ENCODE data around the gene FAM117A. TPM values are rescaled to one million over a fixed set of nuclear protein-coding genes. Genes with fewer than 3 reads are reported as not detected.
A peak's percentile ranks its signal among the peaks of the same experiment; 100 is the strongest.

Gene FAM117A
- total and polyA plus RNA-seq, 11 donors = 5.2 to 18.5 (median 10.4) TPM

DNA sequence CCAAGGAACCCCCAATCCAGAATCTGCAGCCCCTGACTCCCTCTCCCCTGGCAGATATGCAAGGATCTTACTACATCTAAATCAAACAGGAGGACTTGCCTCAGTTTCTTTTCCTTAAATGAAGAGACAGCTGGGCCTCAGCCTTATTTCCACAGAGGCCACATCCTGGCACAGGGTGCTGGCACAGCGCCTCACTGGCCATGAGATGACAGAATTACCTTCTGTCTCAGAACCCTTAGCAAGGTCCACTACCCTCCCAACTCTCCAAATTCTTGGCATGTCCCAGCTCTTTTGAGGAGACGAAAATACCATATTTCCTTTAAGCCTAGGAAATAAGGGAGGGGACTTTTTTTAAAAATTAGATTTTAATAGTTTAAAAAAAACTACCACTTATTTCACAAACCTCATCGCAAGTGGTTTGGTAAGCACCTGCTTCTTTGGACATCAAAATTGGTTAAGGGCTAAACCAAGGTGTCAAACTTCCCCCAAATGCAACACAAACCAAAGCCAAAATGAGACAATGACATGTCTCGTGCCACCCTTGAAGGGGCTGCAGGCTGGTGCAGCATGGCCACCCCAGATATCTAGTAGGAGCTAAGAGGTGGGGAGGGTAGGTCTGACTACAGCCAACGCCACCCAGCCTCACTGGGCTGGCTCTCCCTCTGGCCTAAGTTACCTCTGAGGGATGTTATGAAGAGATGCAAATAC is 25.3 kb downstream of the FAM117A start:
- Histone ChIP-seq H3K36me3 (no peaks in the 10 kb centered on the region), H3K4me3 (no peak overlapping the region), H3K9me3 (no peaks in the 10 kb centered on the region), H3K27me3 (no peaks in the 10 kb centered on the region), H3K27ac (peak overlapping the region in 11 of 12 donors; percentile 4 to 91 (median 65)), H3K4me1 (peaks cover 0 to 78% (median 56%) of the 10 kb centered on the region in 12 donors)
- ATAC-seq (no peak), DNase-seq (no peak)
- intact Hi-C loops (cut with DNase I) = no loop called here
- WGBS, 4 donors = 69 to 77% (median 74%) methylated on average over 5 of the region's 5 CpGs
- TF ChIP-seq POLR2A (IDR thresholded peaks at IDR 0.05) = no peak
- TF ChIP-seq, protein P1, sequence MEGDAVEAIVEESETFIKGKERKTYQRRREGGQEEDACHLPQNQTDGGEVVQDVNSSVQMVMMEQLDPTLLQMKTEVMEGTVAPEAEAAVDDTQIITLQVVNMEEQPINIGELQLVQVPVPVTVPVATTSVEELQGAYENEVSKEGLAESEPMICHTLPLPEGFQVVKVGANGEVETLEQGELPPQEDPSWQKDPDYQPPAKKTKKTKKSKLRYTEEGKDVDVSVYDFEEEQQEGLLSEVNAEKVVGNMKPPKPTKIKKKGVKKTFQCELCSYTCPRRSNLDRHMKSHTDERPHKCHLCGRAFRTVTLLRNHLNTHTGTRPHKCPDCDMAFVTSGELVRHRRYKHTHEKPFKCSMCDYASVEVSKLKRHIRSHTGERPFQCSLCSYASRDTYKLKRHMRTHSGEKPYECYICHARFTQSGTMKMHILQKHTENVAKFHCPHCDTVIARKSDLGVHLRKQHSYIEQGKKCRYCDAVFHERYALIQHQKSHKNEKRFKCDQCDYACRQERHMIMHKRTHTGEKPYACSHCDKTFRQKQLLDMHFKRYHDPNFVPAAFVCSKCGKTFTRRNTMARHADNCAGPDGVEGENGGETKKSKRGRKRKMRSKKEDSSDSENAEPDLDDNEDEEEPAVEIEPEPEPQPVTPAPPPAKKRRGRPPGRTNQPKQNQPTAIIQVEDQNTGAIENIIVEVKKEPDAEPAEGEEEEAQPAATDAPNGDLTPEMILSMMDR (IDR thresholded peaks at IDR 0.05) = no peak

DNA sequence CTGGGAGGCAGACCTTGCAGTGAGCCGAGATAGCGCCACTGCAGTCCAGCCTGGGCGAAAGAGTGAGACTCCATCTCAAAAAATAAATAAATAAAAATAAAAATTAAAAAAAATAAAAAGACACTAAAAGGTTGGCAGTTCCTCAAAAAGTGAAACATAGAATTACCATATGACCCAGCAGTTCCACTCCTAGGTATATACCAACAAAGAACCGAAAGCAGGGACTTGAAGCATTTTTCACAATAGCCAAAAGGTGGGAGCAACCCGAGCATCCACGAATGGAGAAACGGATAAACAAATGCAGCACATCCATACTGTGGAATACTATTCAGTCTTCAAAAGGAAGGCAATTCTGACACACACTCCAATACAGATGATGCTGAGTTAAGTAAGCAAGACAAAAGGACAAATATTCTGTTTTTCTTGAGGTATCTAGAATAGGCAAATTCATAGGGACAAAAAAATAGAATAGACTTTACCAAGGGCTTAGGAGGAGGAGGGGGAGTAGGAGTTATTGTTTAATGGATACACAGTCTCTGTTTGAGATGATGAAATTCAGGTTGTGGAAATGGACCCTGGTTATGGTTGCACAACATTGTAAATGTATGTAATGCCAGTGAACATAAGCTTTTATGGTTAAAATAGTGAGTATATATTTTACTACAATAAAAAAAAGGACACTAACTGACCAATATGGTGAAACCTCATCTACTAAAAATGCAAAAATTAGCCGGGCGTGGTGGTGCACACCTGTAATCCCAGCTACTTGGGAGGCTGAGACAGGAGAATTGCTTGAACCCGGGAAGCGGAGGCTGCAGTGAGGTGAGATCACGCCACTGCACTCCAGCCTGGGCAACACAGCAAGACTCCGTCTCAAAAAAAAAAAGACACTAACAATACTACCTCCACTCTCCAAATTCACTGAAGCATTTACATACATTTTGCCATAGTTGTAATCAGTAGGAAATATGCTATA is 29.1 kb downstream of the FAM117A start:
- Histone ChIP-seq H3K4me1 (peaks cover 4 to 75% (median 46%) of the 10 kb centered on the region in 12 donors), H3K27me3 (no peaks in the 10 kb centered on the region), H3K9me3 (no peaks in the 10 kb centered on the region), H3K36me3 (no peaks in the 10 kb centered on the region), H3K27ac (no peak overlapping the region), H3K4me3 (no peak overlapping the region)
- TF ChIP-seq POLR2A (IDR thresholded peaks at IDR 0.05) = no peak
- TF ChIP-seq, protein P1 (IDR thresholded peaks at IDR 0.05) = no peak
- DNase-seq (no peak), ATAC-seq (no peak)
- intact Hi-C loops (cut with DNase I) = no loop called here
- 93 to 96% (median 95%) methylated on average over 13 of the region's 13 CpGs for WGBS, 4 donors

DNA sequence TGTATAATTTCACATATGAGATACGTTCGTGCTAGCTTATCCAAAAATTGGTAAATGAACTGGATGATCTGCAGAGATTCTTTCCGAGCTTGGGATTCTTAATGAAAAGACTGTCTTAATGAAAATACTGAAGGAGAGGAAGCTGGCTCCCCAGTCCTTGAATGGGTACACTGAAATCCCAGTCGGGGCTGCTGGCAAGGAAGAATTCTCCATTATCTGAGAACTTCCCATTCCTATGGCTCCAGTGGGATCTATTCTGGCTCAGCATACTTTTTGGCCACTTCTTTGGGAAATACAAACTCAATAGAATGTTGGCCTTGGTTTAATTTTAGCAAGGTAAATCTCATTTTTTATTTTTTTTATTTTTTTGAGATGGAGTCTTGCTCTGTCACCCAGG is 32.5 kb downstream of the FAM117A start:
- H3K36me3 ChIP-seq = no peaks in the 10 kb centered on the region
- H3K4me1 ChIP-seq = peaks cover 4 to 70% (median 52%) of the 10 kb centered on the region in 12 donors
- intact Hi-C loops (cut with DNase I) = loop anchor here in 1 of 10 donors (2.0 kb wide), 1 partner anchor 47 kb away; no protein-coding TSS in a partner anchor
- WGBS, 4 donors = 42 to 63% (median 51%) methylated on average over 4 of the region's 4 CpGs
- no peaks in the 10 kb centered on the region for H3K27me3 ChIP-seq
- no peaks in the 10 kb centered on the region for H3K9me3 ChIP-seq
- H3K4me3 ChIP-seq = no peak overlapping the region
- no peak for DNase-seq
- TF ChIP-seq, protein P1 (IDR thresholded peaks at IDR 0.05) = no peak
- no peak for TF ChIP-seq POLR2A (IDR thresholded peaks at IDR 0.05)
- ATAC-seq = no peak
- H3K27ac ChIP-seq = peak overlapping the region in 11 of 12 donors; percentile 35 to 94 (median 78)
